GM12865 (cell line): ENCODE measurements around the gene OR2AK2.

Experiments used
- DNase-seq: peaks from one replicate; pipeline ENCODE4 v3.0.0; 2010; ENCODE audit warnings: low read depth
- H3K4me3 ChIP-seq: 2 replicates; pipeline ENCODE4 v1.5.1; 2011; ENCODE audit warnings: mild to moderate bottlenecking, low read depth, low read length, control low read depth
- CTCF ChIP-seq: IDR thresholded peaks from 2 replicates; pipeline ENCODE4 v1.5.1; 2011; ENCODE audit warnings: low read length, control low read depth, low read depth, inconsistent platforms; ENCODE audit not compliant: insufficient read depth; ENCODE audit errors: missing control alignments

Gene OR2AK2

GRCh38 chr1:248009681-248010080 is 44.6 kb downstream of the OR2AK2 start:
- H3K4me3 ChIP-seq: no peak overlapping the region
- TF ChIP-seq CTCF: no peak
- DNase-seq: no peak

- H3K4me3 ChIP-seq: no peak within 1 kb of the TSS
- no peak for DNase-seq
- no peak for TF ChIP-seq CTCF
Observed at GRCh38 chr1:248013229-248013710, 48.2 kb downstream of the OR2AK2 start, which contains the start of gene OR2L5. Gene OR2L5 (plus strand): TSS chr1:248013660. CDS start chr1:248021948, 8,288 bp downstream.

GRCh38 chr1:248015803-248016202 is 50.8 kb downstream of the OR2AK2 start:
- H3K4me3 ChIP-seq: no peak overlapping the region
- no peak for DNase-seq
- TF ChIP-seq CTCF: no peak
